Activated CD8-positive, alpha-beta memory T cell treated with anti-CD3 and anti-CD28 coated beads, Interleukin-2, amount 50 U/mL, for 1 hour (primary cell): ENCODE results near the gene EPAS1.
"Not testable (repeated sequence)": the region's sequence is repeated elsewhere in the genome, so short reads cannot be mapped to it uniquely, and the experiment has no call there.

Experiments
- DNase-seq: peaks from one replicate; pipeline ENCODE4 v3.0.0-alpha.2; 2020; ENCODE audit errors: extremely low read depth

The EPAS1 gene

GRCh38 chr2:46383113-46383395, 85.8 kb downstream of the EPAS1 start:
- no peak for DNase-seq

DNA sequence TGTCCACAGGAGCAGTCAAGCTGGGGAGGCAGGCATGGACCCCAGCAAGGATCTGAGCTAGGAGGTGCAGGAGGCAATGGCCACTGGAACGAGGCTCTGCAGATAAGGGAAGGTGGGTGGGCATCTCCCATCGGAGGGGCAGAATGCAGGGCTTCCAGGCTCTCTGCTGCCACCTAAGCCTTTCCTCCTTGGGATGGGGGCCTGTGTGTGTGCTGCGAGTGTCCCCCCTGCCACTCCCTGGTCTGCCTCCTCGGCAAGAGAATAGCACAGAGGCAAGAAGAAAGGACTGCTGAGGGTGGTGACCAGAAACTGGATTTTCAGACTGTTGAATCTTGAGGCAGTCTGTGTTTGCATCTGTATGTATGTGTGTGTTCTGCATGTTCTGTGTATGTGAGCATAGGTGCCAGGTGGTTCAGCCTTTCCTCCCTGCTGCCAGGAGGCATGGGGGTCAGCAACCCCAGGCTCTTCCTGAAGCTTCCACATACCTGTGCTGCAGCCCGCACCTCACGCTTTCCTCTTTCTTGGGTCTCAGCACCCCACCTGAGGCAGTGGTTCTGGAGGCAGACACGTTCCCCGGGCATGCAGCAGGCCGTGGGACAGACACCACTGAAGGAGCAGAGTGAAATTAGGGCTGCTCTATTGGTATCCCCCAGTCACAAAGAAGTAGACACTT, 86.7 kb downstream of the EPAS1 start:
- no peak for DNase-seq

- no peak for DNase-seq
Measured at GRCh38 chr2:46384457-46384815, 87.2 kb downstream of the EPAS1 start.

- DNase-seq = no peak
Measured at GRCh38 chr2:46385786-46386577, 88.8 kb downstream of the EPAS1 start.

DNA sequence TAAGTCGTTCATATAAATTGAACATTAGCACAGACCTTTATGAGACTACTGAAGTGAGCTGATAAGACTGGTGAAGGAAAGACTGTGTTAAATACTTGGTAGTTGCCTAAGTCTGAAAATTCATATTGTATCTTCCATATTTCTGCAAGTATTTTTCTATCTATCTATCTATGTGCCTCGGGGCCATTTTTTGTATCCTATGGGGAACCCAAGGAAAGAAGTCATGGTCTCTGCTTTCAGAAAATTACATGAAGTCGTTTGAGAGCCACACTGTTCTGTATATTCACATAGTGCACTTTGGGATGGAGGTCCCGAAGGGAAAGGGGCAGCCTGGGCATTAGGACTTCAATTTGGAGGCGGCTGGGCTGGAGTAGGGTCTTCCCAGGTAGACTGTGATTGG, 89.6 kb downstream of the EPAS1 start:
- DNase-seq = no peak

- no peak for DNase-seq
Measured at GRCh38 chr2:46387292-46387691, 90.1 kb downstream of the EPAS1 start.

- DNase-seq = no peak
Measured at GRCh38 chr2:46387886-46388515, 90.8 kb downstream of the EPAS1 start.

- DNase-seq = no peak
Measured at GRCh38 chr2:46388881-46389280, 91.7 kb downstream of the EPAS1 start.

- no peak for DNase-seq
Measured at GRCh38 chr2:46389417-46389916, 92.3 kb downstream of the EPAS1 start.

DNA sequence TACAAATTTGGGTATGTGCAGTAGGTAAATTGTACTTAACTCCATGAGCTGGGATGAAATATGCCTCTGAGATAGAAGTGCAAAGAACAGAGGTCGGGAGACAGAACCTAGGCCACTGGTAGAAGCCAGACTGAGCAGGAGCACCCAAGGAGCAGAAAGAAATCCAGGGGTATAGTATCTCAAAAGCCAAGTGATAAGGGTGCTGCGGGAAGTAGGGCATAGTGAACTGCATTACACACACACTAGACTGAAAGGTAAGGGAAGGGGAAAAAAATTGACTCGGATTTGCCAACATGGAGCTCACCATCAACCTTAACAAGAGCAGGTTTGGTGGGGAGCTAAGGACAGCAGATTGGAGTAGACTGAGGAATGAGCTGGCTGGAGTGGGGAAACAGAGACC, 92.8 kb downstream of the EPAS1 start:
- DNase-seq = no peak

GRCh38 chr2:46390901-46391395, 93.7 kb downstream of the EPAS1 start:
- DNase-seq = no peak

DNA sequence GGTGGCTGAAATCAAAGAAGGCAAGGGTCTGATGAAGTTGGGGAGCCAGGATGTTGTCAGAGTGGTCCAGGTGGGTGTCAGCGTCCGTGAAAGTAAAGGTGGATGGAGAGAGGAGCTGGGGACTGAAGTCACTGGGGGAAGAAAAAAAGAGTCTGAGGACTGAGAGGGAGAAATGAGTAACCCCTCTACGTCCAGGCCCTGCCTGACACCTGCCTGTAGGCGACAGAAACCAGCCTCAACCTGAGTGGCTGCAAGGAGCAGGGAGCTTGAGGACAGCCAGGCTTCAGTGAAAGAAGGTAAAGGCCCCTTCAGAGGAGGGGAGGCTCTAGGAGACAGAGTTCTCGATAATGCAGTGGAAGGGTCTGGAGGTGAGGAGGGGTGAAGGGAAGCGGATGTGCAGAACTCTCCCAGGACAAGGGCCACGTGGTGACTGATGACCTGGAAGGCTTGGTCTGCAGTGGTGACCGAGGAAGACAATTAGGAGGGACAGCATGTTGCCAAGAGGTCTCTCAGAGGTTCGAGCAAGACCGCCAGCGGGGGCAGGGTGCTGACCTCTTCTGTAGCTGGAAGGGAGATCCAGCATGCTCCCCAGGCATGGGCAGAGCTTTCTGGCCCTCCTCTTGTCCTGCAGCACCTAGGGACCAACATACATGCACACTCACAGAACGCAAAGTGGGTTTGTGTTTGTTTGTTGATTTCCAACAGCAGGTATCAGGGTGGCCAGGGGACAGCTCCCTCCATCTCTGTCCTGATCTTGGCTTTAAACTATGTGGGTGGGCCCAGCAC, 95.5 kb downstream of the EPAS1 start:
- no peak for DNase-seq

DNA sequence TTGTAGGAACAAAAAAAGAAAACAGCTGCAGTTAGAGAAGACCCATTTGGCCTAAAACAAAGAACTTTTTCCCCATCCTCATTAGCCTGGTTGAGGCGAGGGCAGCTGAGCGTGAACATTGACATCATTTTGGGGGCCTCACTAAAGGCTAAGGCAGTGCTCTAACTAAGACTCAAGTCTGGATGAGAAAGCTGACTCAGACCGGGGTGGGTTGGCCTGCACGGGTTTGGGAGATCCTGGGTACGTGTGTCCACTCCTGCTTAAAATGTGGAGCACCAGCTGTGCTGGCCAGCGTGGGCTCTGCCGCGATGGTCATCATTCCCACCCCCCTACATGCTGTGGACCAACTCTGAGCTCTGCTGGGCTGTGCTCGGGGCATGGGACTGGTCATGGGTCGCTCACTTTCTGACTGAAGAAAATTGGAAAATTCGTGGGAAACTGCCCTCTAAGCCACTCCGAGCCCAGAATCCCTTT, 96.2 kb downstream of the EPAS1 start:
- no peak for DNase-seq

DNA sequence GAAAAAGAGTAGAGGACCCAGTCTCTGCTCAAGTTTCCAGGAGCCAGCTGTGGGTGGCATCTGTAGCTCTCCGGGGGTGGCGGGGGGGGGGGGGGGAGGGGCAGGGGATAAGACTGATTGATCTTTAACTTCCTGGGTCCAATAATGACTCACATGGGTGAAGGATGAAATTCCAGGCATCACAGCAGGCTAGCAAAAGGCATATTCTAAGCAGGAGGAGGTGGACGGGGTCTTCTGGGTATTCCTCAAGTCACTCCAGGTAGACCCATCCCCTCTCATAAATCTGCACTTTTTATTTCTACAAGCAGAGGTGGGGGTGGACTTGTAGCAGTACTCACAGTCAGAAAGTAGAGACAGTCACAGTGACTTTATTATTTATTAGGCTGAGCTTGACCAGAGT, 96.7 kb downstream of the EPAS1 start:
- no peak for DNase-seq

DNA sequence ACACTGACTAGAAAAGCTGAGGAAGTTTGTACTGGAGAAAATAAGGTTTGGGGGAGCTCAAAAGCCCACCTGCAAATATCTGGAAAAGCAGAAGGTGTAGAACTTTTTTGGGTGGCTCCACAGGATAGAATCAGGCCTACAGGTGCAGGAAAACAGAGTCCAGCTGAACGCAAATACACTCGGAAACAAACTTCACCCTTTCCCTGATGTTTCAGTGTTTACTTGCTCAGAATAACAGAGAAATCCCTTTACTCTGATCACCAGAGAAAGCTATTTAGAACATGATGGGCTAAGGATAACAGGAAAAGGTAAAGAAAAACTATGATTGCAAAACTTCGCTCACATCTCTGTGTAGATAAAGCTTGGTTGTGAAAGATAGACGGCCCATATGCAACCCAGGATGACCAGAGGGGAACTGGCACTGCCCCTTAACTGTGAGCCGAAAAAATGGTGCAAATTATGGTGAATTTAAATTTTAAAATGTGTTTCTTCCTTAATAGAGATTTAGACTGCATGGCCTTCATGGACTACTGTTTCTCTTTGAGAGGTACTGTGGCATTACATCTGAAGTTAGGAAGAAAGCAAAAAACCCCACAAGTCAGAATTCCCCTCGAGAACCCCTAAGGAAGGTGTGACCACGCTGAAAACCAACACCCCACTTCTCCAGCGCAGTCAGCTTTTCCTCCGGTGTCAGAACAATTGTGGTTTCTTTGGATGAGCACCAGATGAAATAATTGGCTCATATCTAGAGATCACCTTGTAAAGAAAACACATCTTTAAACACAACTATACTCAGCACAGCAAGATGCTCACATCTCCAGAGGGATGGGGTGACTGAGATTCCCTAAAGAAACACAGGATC, 97.7 kb downstream of the EPAS1 start:
- DNase-seq = no peak

DNA sequence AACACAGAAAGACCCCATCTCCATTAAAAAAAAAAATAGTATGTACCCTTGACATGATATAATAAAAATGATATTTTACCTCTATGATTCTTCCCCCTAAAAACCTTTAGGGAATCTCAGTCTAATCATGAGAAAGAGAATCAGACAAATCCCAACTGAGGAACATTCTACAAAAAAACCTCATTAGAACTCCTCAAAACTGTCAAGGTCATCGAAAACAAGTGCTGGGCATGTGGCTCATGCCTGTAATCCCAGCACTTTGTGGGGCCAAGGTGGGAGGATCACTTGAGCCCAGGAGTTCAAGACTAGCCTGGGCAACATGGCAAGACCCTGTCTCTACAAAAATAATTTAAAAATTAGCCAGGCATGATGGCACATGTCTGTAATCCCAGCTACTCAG, 98.5 kb downstream of the EPAS1 start:
- not testable (repeated sequence) for DNase-seq

DNA sequence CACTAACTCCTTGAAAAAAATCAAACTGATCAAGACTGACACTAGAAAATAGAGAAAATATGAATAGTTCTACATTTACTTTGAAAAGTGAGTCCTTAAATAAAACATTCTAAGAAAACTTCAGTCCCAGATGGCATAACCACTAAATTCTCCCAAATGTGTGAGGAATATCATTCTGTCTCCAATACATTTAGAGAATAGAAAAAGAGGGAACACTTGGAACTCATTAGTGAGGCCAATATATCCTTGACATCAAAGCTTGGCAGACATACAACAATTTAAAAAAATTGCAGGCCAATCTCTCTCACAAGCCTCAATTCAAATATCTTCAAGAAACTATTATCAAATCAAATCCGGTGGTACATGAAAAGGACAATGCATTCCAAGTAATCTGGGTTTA, 102.8 kb downstream of the EPAS1 start:
- no peak for DNase-seq

DNA sequence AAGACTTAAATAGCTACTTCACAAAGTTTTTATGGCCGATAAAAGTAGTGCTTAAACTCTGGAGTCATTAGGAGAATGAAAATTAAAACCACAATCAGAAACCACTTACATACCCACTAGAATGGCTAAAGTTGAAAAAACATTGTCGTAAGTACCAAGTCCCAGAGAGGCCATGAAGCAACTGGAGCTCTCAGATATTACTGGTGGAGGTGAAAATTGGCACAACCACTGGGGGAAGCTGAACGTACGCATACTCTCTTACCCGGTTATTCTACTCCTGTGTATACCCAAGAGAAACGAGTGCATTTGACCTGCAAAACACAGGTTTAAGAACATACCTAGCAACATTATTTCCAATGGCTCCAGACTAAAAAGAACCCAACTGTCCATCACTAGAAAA, 105.7 kb downstream of the EPAS1 start:
- no peak for DNase-seq

- no peak for DNase-seq
Measured at GRCh38 chr2:46404181-46404759, 107.1 kb downstream of the EPAS1 start.

DNA sequence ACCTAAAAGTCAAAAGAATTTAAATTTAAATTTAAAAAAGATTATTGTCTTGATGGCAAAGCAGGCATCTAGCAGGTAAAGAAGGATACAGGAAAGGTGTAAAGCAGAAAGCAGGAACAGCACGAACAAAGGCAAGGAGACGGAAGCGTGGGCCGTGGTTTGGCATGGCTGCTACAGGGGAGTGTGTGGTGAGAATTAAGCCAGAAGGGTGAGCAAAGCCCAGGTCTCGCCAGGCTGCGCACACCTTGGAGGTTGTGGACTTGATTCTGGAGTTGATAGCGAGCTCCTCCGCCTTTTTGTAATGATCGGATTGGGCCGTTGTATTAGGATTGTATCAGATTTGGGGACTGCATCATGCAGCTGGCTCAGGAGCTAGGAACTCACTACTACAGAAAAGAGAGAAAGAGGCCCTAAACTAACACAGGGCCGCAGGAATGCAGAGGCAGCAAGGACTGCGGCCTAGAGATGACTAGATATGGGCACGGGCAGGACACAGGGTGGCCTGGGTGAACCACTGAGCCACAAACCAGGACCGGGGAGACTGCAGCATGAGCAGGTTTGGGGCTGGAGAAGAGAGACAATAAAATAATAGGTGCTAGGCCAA, 110.7 kb downstream of the EPAS1 start:
- DNase-seq = no peak
